Astrocyte (in vitro differentiated cells and primary cell): ENCODE results near the gene ABCA10. TPM values are rescaled to one million over a fixed set of nuclear protein-coding genes. Genes with fewer than 3 reads are reported as not detected.

Source experiments
- DNase-seq: peaks from one replicate; pipeline ENCODE4 v3.0.0-alpha.2; 2010; ENCODE audit warnings: low read depth
- FAIRE-seq: peaks from 2 replicates; lab custom pipeline; 2011; peaks lifted over from hg19 to GRCh38; lab: Jason Lieb, UNC
- H2AFZ ChIP-seq: 2 replicates; pipeline ENCODE4 v1.6.0; 2012; ENCODE audit warnings: low read depth, low read length, inconsistent platforms
- H3K27ac ChIP-seq: 2 replicates; pipeline ENCODE4 v1.5.1; 2011; ENCODE audit warnings: low read depth, low read length, inconsistent platforms
- H3K27me3 ChIP-seq: 2 replicates; pipeline ENCODE4 v1.6.0; 2011; ENCODE audit warnings: low read length, inconsistent platforms; ENCODE audit not compliant: insufficient read depth
- H3K36me3 ChIP-seq: 2 replicates; pipeline ENCODE4 v1.5.1; 2011; ENCODE audit warnings: low read length, inconsistent platforms; ENCODE audit not compliant: insufficient read depth
- H3K4me1 ChIP-seq: 2 replicates; pipeline ENCODE4 v1.5.1; 2011; ENCODE audit warnings: low read length, inconsistent platforms; ENCODE audit not compliant: insufficient read depth
- H3K4me2 ChIP-seq: 2 replicates; pipeline ENCODE4 v1.6.0; 2012; ENCODE audit warnings: low read length, inconsistent platforms
- H3K4me3 ChIP-seq: 2 replicates; pipeline ENCODE4 v1.5.1; 2011; ENCODE audit warnings: low read depth, mild to moderate bottlenecking, low read length, inconsistent platforms; ENCODE audit not compliant: insufficient read depth
- H3K79me2 ChIP-seq: 2 replicates; pipeline ENCODE4 v1.6.0; 2012; ENCODE audit warnings: mild to moderate bottlenecking, low read length, inconsistent platforms; ENCODE audit not compliant: insufficient read depth
- H3K9ac ChIP-seq: 2 replicates; pipeline ENCODE4 v1.6.0; 2012; ENCODE audit warnings: mild to moderate bottlenecking, low read length, inconsistent platforms
- H3K9me3 ChIP-seq: 2 replicates; pipeline ENCODE4 v1.5.1; 2012; ENCODE audit warnings: low read depth, mild to moderate bottlenecking, low read length, inconsistent platforms; ENCODE audit not compliant: insufficient read depth
- H4K20me1 ChIP-seq: 2 replicates; pipeline ENCODE4 v1.6.0; 2012; ENCODE audit warnings: low read length, inconsistent platforms; ENCODE audit not compliant: insufficient read depth
- H3K27ac Mint-ChIP-seq: one replicate; pipeline ENCODE4 v1.8.0; 2021; ENCODE audit warnings: mild to moderate bottlenecking, mixed read lengths; ENCODE audit not compliant: unreplicated experiment
- H3K27me3 Mint-ChIP-seq: one replicate; pipeline ENCODE4 v1.8.0; 2021; ENCODE audit warnings: low read depth, mixed read lengths; ENCODE audit not compliant: unreplicated experiment
- H3K36me3 Mint-ChIP-seq: one replicate; pipeline ENCODE4 v1.8.0; 2021; ENCODE audit warnings: low read depth, mixed read lengths; ENCODE audit not compliant: unreplicated experiment
- H3K4me1 Mint-ChIP-seq: one replicate; pipeline ENCODE4 v1.8.0; 2021; ENCODE audit warnings: low read depth, mixed read lengths; ENCODE audit not compliant: unreplicated experiment
- H3K4me3 Mint-ChIP-seq: one replicate; pipeline ENCODE4 v1.8.0; 2021; ENCODE audit warnings: mild to moderate bottlenecking, moderate library complexity, mixed read lengths; ENCODE audit not compliant: unreplicated experiment
- H3K9me3 Mint-ChIP-seq: one replicate; pipeline ENCODE4 v1.8.0; 2021; ENCODE audit warnings: mild to moderate bottlenecking, mixed read lengths; ENCODE audit not compliant: unreplicated experiment
- EZH2 ChIP-seq: IDR thresholded peaks from 2 replicates; pipeline ENCODE4 v1.6.1; 2012; ENCODE audit warnings: mild to moderate bottlenecking, low read length, inconsistent platforms; ENCODE audit not compliant: insufficient read depth
- total RNA-seq: library from RNA; stranded (reverse); gene quantifications from 2 replicates; pipeline ENCODE4 v1.2.1, GENCODE V29; 2021
- TF ChIP-seq, protein P1 (sequence below): IDR thresholded peaks from 2 replicates; pipeline ENCODE4 v1.5.1; 2011; ENCODE audit warnings: low read depth, mild to moderate bottlenecking, inconsistent platforms, low read length, moderate library complexity; ENCODE audit not compliant: insufficient read depth

ABCA10 gene
- total RNA-seq, 1 donor from 2014 or later, result 0.20 TPM

DNA sequence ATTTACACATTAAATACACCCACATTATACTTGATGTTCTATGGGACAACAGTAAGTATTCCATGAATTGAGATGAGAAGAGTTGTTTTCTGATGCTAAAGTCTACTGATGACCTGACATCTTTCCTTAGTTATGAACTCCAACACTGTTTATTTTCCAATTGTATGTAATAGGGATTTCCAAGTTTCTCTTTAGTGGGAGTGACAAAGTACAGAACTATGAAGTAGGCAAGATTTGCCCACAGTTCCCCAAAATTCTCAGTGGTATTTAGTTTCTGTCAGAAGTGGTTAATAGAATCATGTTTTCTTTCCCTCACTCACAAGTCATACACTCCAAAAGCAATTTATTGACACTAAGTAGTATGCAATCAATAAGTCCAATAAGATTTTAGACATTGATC lies 64.4 kb downstream of the ABCA10 start:
- no peaks in the 10 kb centered on the region for H3K9me3 Mint-ChIP-seq
- no peaks in the 10 kb centered on the region for H3K4me1 ChIP-seq
- no peaks in the 10 kb centered on the region for H3K4me1 Mint-ChIP-seq
- no peaks in the 10 kb centered on the region for H3K36me3 ChIP-seq
- FAIRE-seq (no peak), DNase-seq (no peak)
- H3K79me2 ChIP-seq, result no peaks in the 10 kb centered on the region
- H3K36me3 Mint-ChIP-seq, result no peaks in the 10 kb centered on the region
- no peak overlapping the region for H2AFZ ChIP-seq
- no peak overlapping the region for H3K27ac Mint-ChIP-seq
- no peak overlapping the region for H3K4me3 Mint-ChIP-seq
- H3K27me3 ChIP-seq, result no peaks in the 10 kb centered on the region
- H3K9ac ChIP-seq, result no peak overlapping the region
- no peak overlapping the region for H3K27ac ChIP-seq
- H4K20me1 ChIP-seq, result no peaks in the 10 kb centered on the region
- H3K4me3 ChIP-seq, result no peak overlapping the region
- H3K27me3 Mint-ChIP-seq, result no peaks in the 10 kb centered on the region
- H3K4me2 ChIP-seq, result no peak overlapping the region
- TF ChIP-seq EZH2, result no peak
- TF ChIP-seq, protein P1, sequence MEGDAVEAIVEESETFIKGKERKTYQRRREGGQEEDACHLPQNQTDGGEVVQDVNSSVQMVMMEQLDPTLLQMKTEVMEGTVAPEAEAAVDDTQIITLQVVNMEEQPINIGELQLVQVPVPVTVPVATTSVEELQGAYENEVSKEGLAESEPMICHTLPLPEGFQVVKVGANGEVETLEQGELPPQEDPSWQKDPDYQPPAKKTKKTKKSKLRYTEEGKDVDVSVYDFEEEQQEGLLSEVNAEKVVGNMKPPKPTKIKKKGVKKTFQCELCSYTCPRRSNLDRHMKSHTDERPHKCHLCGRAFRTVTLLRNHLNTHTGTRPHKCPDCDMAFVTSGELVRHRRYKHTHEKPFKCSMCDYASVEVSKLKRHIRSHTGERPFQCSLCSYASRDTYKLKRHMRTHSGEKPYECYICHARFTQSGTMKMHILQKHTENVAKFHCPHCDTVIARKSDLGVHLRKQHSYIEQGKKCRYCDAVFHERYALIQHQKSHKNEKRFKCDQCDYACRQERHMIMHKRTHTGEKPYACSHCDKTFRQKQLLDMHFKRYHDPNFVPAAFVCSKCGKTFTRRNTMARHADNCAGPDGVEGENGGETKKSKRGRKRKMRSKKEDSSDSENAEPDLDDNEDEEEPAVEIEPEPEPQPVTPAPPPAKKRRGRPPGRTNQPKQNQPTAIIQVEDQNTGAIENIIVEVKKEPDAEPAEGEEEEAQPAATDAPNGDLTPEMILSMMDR, result no peak
- H3K9me3 ChIP-seq, result no peaks in the 10 kb centered on the region

DNA sequence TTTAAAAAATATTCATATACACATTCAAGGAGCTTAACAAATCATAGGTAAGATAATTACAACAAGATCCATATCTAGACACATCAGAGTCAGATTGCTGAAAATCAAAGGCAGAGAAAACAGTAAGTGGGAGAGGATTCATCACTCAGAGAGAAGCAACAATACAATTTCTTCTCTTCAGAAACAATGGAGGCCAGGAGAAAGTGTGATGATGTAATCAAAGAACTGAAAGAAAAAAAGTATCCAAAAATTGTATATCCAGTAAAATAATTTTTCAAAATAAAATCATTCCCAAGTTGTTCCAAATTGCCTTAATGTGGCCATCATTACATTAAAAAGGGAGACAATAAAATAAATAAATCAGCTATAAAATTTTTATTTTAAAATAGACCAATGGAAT lies 69.2 kb downstream of the ABCA10 start:
- FAIRE-seq, result no peak
- no peaks in the 10 kb centered on the region for H3K27me3 Mint-ChIP-seq
- no peaks in the 10 kb centered on the region for H3K79me2 ChIP-seq

DNA sequence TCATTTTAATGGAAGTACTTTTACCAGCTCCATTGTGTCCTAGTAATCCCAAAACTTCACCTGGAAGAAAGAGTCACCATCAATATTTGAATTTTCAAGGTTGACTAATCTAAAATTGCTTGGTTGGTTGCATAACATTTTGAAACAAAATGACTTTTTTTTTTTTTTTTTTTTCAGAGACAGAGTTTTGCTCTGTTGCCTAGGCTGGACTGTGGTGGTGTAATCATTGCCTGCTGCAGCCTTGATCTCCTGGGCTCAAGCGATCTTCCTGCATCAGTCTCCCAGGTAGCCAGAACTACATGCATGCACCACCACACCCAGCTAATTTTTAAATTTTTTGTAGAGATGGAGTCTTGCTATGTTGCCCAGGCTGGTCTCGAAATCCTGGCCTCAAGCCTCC lies 74.4 kb downstream of the ABCA10 start:
- no peak for DNase-seq
- Histone ChIP-seq H3K4me3 (no peak overlapping the region), H3K9ac (no peak overlapping the region), H3K27me3 (no peaks in the 10 kb centered on the region), H3K4me1 (no peaks in the 10 kb centered on the region), H3K4me2 (no peak overlapping the region), H3K79me2 (no peaks in the 10 kb centered on the region), H2AFZ (no peak overlapping the region), H4K20me1 (no peaks in the 10 kb centered on the region), H3K36me3 (no peaks in the 10 kb centered on the region), H3K9me3 (no peaks in the 10 kb centered on the region), H3K27ac (no peak overlapping the region)
- Mint-ChIP-seq H3K36me3 (no peaks in the 10 kb centered on the region), H3K4me1 (no peaks in the 10 kb centered on the region), H3K27ac (no peak overlapping the region), H3K4me3 (no peak overlapping the region), H3K9me3 (no peaks in the 10 kb centered on the region), H3K27me3 (no peaks in the 10 kb centered on the region)
- no peak for FAIRE-seq
- no peak for TF ChIP-seq EZH2
- TF ChIP-seq, protein P1, result no peak

More for the DNA sequence above, 69.2 kb downstream of the ABCA10 start:
- no peak for DNase-seq
- Histone ChIP-seq H3K27me3 (no peaks in the 10 kb centered on the region), H3K4me3 (no peak overlapping the region), H3K4me1 (no peaks in the 10 kb centered on the region), H3K36me3 (no peaks in the 10 kb centered on the region), H2AFZ (no peak overlapping the region), H3K9ac (no peak overlapping the region), H4K20me1 (no peaks in the 10 kb centered on the region), H3K9me3 (no peaks in the 10 kb centered on the region), H3K4me2 (no peak overlapping the region), H3K27ac (no peak overlapping the region)
- H3K4me1 Mint-ChIP-seq, result no peaks in the 10 kb centered on the region
- H3K4me3 Mint-ChIP-seq, result no peak overlapping the region
- TF ChIP-seq EZH2, result no peak
- TF ChIP-seq, protein P1, result no peak
- H3K27ac Mint-ChIP-seq, result no peak overlapping the region
- no peaks in the 10 kb centered on the region for H3K36me3 Mint-ChIP-seq
- H3K9me3 Mint-ChIP-seq, result no peaks in the 10 kb centered on the region
